DMS79 (cell line): ENCODE measurements around the gene RNF32.
"Not testable (repeated sequence)": the region's sequence is repeated elsewhere in the genome, so short reads cannot be mapped to it uniquely, and the experiment has no call there.

Source experiments
- DNase-seq: peaks from one replicate; lab custom pipeline; 2025; lab: John Stamatoyannopoulos, UW

The RNF32 gene

DNA sequence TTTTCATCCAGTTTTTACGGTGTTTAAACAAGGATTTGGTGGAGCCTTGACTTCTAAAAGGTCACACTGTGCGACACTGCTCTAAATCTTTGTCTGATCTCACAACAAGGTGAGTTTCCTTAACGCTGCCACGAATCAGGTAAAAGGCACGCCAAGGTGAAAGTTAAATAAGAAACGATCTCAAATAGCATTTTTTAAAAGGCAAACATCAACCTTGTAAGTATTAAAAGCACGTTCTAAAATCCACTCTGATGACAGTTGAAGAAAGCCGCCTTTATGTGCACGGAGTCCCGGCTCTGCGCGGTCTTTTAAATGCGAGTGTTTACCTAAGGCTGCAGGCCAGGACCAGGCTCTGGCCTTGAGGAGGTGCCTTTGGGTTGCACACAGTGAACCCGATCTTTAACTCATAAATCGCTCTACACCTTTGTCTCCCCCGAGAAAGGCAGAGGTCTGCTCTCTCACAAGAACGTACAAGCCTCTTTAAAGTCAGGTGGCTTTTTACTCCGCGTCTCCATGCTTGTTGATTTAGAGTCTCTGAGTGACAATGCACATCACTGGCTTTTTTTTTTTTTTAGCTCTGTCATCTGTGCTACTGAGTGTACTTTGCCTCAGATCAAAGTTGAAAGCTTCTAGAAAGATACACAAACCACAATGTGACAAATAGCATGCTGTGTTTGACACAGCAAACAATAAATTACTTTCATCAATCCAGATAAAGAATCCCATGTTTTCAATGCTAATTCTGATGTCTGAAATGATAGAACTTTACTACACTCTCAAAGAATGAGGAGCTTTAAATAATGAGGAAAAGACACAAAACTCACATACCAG, 25.9 kb upstream of the RNF32 start:
- DNase-seq: no peak

DNA sequence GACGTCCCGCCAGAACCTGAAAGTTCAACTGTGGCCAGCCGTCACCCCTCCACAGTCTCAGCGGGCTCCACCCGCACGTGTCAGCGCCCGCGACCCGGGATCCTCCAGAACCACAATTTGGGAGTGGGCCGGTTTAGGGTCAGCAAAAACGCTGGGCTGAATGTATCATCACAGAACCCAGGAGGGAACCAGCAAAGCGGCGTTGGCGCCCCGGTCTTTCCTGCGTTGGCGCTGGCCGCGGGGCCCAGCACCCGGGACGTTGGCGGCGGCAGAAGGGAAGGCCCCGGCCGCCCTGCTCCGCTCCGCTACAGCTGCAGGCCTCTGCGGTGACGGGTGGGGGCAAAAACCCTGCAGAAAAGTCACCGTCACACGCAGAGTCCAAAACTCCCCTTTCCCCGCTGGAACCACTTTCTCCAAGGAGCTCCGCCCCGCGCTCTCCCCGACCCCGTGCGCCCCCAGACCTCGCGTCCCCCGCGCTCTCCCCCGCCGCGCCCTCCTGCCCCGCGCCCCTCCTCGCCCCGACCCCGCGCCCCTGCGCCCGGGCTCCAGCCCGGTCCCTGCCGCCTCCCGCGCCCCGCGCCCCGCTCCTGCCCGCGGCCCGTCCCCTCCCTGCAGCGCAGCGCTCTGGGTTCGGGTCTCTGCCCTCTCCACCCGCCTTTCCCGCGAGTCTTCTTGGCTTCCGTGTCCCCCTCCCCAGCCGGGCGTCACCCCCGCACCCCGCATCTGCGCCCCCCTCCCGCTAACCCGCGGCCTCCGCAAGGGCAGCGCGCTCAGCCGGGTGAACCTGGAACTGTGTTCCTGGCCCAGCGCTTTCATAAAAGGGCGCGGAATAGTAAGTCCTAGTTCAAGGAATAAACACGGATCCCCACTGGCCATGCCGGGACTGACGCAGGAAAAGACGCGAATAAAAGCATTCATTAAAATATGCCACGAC, 24.0 kb upstream of the RNF32 start:
- DNase-seq: no peak

DNA sequence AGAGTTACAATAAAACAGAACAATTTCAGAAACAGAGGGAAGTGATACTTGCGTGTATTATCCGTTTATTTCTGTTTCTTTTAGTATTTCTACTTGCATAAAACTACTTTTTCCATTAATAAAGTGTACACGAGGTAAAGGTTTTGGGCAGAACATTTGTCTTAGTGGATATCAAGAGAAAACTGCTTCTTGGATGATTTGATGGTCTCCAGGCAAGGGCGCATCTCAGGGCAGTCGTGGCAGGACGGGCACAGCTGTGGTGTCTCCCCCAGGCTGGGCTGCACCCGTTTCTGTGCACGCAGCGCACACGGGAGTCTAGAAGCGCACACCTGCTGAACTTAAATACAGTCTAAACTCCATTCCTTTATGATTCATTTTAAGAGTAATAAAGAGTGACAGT, 23.4 kb upstream of the RNF32 start:
- DNase-seq: no peak

DNA sequence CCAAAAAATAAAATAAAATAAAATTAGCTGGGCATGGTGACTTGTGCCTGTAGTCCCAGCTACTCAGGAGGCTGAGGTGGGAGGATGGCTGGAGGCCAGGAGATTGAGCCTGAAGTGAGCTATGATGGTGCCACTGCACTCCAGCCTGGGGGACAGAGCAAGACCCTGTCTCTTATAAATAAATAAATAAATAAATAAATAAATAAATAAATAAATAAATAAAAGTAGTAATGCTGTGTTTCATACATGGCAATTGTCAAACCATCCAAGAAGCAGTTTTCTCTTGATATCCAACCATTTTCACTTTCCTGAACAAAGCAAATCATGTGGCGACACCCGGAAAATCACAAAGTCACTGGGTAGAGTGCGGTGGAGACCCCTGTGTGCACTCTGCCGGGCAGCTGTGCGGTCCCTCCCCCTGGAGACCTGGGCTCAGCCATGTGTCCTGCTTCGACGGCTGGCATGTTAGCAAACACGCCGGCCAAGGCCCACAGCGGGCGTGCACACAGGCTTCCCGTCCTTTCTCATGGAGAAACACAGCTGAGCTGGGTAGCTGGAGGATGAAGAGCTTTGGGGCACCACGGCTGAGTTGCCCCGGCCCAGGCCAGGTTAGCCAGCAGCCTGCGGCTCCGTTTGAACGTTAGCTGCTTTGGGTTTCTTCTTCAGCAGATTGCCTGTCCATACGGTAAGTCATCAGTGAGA, 22.3 kb upstream of the RNF32 start:
- no peak for DNase-seq

DNA sequence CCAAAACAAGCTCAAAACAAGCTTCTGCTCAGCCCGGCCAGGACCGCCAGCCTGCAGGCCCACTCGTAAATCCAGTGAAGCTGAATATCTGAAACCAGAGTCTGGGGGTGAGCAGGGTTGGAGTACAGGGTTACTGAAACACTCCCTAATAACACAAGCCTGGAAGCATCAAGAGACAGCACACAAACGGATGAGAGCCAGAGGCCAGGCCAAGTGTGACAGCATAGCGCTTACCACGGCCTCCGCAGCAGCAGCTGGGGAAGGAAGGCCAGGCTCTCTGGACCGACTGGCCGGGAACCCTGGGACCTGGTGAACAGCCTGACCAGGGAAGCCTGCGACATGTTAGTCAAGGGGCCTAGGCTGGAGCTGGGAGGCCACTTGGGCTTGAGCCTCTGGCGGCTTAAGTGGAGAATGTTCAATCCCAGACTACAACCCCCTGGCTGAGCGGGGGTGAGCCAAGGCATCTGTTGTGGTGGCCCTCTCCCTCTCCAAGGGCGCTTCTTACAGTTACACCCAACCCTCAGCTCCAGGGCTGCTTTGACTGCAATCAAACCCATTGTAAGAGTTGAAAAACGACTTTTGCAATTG, 21.7 kb upstream of the RNF32 start:
- no peak for DNase-seq

DNA sequence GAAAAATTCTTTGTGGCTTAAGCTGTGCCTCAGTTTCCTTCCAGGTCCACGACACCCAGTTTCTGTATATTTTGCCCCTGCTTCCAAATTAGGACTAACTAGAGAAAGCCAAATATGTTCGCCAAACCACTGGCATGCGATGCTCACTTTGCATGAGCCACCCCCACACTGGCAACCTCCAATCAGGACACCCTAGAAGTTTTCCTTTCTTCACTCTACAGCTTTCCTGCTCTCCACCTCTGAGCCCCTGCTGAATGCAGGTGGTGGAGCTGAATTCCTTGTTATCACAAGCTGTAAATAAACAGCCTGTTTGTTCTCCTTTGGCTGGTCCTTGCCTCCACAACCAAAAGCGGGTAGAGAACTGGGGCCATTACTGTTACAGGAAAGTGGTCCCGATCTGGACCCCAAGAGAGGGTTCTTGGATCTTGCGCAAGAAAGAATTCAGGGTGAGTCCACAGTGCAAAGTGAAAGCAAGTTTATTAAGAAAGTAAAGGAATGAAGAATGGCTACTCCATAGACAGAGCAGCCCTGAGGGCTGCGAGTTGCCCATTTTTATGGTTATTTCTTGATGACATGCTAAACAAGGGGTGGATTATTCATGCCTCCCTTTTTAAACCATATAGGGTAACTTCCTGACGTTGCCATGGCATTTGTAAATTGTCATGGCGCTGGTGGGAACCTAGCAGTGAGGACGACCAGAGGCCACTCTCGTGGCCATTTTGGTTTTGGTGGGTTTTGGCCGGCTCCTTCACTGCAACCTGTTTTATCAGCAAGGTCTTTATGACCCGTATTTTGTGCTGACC, 20.9 kb upstream of the RNF32 start:
- DNase-seq: not testable (repeated sequence)

DNA sequence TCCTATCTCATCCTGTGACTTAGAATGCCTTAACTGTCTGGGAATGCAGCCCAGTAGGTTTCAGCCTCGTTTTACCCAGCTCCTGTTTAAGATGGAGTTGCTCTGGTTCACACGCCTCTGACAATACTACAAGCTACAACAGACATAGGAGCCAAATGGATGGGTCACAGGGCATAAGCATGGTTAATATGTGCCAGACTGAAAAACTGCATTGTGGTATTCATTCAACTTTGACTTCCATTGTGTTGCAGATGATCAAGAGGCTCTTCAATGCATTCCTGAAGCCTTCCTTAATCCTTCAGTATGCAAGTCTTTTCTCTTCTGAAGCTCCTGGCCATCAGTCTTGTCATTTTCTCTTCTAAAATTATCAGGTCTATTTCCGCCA, 20.3 kb upstream of the RNF32 start:
- DNase-seq: no peak

DNA sequence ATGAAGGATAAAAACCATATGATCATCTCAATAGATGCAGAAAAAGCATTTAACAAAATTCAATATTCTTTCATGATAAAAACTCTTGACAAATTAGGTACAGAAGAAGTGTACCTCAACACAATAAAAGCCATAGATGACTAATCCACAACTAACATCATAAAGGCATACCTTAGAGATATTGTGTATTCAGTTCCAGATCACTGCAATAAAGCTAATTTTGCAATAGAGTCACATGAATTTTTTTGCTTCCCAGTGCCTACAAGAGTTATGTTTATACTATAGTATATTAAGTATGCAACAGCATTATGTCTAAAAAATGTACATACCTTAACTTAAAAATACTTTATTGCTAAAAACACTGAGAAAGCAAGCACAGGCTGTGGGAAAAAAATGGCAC, 18.9 kb upstream of the RNF32 start:
- DNase-seq: no peak

DNA sequence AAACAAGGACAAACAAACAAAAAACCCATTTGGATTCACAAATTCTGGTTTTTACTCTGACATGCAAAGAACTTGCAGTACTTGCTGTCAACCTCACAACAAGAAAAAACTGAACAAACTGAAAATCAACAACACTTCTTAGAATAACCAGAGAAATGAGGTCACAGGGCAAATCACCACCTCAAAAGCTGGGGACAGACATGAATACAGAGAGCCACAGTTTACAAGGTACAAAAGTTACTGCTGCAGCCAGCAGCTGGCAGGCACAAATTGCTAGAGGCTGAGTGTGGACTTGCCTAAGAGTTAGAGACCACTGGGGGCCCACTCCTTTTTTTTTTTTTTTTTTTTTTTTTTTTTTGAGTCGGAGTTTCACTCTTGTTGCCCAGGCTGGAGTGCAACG, 15.0 kb upstream of the RNF32 start:
- no peak for DNase-seq

DNA sequence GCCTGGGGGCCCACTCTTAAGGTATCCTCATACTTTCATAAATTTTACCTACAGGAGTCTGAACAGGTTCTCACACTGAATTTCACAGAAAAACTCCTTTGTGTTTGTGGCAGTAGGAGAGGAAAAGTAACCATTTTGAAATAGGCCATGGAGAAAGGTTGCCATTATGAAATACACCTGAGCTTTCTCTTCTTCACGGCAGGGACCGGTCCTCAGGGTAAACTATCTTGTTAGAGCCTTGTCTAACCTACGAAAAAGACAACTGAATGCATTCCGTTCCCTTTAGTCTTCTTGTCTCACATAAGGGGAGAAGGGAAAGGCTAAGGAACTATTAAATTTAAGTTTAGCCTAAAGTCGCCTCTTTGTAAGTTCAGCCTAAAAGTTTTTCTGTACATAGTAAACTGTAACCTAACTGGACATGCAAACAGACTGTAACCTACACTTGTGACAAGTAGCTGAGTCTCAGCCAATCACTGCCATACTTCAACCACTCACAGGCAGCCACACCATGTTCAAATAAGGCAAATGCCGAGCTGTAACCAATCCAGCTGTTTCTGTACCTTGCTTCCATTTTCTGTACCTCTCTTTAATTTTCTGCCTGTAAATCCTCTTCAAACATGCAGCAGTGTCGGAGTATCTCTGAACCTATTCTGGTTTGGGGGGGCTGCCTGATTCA, 14.2 kb upstream of the RNF32 start:
- DNase-seq: no peak

DNA sequence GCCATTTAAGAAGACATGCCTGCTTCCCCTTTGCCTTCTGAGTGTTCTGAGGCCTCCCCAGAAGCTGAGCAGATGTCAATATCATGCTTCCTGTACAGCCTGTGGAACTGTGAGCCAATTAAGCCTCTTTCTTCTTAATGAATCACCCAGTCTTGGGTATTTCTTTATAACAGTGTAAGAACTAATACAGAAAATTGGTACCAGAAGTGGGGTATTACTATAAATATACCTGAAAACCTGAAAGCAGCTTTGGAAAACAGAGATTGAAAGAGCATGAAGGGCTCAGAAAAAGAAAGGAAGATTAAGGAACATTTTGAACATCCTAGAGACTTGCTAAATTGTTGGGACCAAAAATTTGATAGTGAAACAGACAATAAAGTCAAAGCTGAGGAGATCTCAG, 12.0 kb upstream of the RNF32 start:
- no peak for DNase-seq

DNA sequence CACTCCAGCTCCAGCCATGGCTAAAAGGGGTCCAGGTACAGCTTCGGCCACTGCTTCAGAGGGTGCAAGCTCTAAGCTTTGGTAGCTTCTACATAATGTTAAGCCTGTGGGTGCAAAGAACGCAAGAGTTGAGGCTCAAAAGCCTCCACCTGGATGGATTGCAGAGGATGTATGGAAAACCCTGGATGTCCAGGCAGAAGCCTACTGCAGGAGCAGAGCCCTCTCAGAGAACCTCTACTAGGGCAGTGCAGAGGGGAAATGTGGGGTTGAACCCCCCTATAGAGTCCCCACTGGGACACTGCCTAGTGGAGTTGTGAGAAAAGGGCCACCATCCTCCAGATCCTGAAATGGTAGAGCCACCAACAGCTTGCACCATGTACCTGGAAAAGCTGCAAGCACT, 10.7 kb upstream of the RNF32 start:
- no peak for DNase-seq

DNA sequence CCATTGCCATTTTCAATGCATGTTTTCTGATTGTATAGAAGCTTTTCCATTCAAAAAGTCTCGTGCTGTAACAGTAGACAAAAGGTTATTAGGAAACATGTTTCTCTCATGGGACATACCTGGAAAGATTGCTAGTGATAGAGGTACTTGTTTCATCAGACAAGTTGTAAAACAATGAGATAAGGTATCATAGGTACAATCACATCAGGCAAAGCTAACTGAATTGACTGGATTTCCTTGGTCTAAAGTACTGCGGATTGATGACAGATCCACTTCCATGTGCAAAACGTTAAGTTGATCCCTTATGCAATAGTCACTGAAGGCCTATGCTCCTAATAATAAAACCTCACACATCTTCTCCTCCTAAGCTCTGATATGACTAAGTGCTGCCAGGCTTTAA, 6.5 kb upstream of the RNF32 start:
- DNase-seq: no peak

DNA sequence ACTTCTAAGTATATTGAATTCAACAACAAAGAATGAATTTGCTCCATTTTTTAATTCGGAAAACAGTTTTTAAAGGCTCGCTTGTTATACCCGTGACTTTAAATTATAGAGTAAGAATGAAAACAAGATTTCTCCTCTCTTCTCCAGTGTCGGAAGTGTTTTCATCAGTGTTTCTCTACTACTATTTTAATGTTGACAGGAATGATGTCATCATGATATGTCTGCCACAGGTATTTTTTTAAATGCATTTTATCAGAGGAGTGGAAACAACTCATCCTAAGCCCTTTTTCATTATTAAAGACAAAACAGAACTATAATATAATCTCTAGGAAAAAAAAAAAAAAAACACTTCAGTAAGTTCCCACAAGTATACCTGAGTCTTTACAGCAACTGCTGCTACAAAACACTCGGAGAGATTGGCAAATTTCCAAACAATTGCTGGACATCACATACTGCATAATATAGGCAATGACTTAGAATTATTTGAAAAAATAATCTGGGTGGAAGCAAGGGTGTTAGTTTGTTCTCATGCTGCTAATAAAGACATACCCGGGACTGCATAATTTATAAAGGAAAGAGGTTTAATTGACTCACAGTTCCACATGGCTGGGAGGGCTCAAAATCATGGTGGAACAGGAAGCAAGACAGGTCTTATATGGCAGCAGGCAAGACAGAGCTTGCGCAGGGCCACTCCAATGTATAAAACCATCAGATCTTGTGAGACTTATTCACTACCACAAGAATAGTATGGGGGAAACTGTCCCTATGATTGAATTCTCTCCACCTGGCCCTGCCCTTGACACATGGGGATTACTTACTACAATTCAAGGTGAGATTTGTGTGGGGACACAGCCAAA, 4.8 kb upstream of the RNF32 start:
- peak; percentile 37 for DNase-seq

DNA sequence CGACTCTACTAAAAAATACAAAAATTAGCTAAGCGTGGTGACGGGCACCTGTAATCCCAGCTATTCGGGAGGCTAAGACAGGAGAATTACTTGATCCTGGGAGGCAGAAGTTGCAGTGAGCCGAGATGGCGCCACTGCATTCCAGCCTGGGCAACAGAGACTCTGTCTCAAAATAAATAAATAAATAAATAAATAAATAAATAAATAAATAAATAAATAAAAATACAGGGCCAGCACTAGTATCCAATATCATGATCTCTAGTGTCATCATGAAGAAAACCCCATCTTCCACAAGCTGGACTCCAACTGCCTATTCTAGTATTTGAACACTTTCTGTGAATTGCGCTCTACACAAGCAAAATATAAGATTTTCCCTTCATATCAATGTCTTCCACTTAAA, 3.5 kb upstream of the RNF32 start:
- not testable (repeated sequence) for DNase-seq

DNA sequence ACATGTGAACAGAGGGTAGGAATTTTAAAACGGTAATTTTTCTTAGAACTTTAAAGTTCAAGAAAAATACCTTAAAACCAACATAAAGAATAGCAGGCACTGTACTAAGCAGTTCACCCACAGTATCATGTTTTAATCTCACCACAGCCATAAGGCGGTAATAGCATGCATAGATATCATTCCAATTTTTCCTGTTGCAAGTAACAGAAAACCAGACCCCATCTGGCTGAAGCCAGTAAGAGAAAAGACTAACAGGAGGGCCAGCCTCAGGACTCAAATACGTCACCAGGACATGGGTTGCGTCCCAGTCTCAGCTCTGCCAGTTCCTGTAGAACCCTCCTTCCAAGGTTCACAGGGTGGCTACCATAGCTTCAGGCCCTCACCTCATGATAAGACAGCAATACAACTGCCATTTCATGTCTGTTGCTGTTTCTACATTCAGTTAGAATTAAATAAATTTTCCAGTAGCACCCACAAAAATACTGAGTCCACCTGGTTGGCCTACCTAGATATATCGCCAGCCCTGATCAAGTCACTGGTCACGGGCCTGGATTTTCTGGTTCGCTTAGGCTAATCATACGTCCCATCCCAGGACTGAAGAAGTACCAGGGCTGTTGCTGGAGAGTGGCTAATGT, 2.0 kb upstream of the RNF32 start:
- no peak for DNase-seq

DNA sequence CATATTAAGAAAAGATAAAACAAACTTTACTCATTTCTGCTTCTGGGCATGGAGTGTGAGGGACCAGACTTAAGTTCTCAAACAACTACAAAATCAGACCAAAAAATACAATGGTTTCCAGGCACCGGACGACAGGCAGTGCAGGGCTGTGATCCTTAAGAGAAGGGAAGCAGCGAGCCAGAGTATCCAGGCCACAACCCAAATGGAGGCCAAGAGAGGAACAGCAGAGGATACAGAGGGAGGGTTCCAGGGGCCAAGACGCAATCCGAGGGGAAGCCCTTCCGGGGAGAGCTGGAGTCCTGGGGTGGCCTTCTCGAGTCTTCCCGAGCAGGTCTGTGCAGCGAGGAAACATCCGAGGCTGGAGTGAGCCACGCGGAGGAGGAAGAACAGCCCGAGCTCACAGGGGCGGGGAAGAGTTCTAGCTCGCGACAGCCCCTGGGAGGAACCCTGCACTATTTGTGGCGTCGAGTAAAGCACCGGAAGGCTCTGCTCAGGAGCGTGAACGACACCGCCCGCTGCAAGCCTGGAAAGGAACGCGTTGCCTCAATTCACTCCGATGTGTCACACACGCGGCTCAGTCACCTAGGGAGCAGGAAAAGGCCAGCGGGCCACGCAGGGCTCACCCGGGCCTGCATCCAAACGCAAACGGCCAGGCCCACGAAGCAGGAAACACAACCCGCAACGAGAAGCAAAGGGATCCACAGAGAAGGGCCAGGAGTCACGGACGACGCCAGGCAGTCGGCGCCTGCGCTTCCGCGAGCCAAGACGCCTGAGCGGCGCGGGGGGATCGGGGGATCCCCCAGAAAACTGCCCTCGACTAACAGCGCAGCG, 933 bp upstream of the RNF32 start:
- DNase-seq: no peak

DNA sequence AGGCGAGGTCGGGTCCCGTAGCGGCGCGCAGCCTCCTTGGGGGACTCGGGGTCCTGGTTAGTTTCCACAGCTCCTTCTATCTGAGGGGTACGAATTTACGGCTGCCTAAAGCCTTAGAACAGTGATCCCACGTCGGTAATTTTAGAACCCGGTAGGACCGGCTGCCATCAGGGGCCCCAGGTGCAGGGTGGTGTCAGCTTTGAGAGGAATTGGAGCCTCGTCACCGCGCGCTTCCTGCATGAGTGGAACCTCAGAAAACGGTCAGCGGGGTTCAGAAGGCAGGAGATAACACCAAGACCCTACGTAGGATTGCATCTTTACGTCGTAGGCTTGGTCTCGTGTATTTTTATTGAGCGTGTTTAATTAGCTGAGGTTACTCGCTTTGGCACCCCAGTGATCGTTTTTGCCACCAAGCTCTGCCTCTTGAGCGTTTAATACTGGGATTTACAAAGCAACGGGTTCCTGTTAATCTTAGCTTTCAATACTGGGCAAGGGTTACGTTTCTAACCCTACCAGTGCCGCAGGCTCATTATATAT, 443 bp downstream of the RNF32 start:
- peak; percentile 22 for DNase-seq
